Mesothelial cell of epicardium (in vitro differentiated cells): ENCODE data around the gene MDGA2. TPM values are rescaled to one million over a fixed set of nuclear protein-coding genes. Genes with fewer than 3 reads are reported as not detected.

ENCODE experiments used
- DNase-seq, 2 experiments: peaks; one replicate each; pipeline ENCODE4 v3.0.0; 2021; ENCODE audit warnings: low spot score in 2 of 2; ENCODE audit not compliant: unreplicated experiment in 2 of 2
- H3K27ac Mint-ChIP-seq: 2 replicates; pipeline ENCODE4 v1.8.0; 2021; ENCODE audit warnings: mixed read lengths
- H3K27me3 Mint-ChIP-seq: 2 replicates; pipeline ENCODE4 v1.8.0; 2021; ENCODE audit warnings: low read depth, mixed read lengths
- H3K36me3 Mint-ChIP-seq: 2 replicates; pipeline ENCODE4 v1.8.0; 2021; ENCODE audit warnings: mixed read lengths
- H3K4me1 Mint-ChIP-seq: 2 replicates; pipeline ENCODE4 v1.8.0; 2021; ENCODE audit warnings: mixed read lengths
- H3K4me3 Mint-ChIP-seq: 2 replicates; pipeline ENCODE4 v1.8.0; 2021; ENCODE audit warnings: mild to moderate bottlenecking, moderate library complexity, mixed read lengths
- H3K9me3 Mint-ChIP-seq: 2 replicates; pipeline ENCODE4 v1.8.0; 2021; ENCODE audit warnings: mixed read lengths
- total RNA-seq: library from RNA; stranded (reverse); gene quantifications from 3 replicates; pipeline ENCODE4 v1.2.1, GENCODE V29; 2021
- TF ChIP-seq, protein P1 (sequence below): fragments of 200-600 bp; sonication (generic); IDR thresholded peaks from one replicate; pipeline ENCODE4 v1.5.0; 2021; ENCODE audit warnings: antibody characterized with exemption; ENCODE audit not compliant: unreplicated experiment

MDGA2 gene
- total RNA-seq, 1 donor from 2014 or later: 0.27 TPM

DNA sequence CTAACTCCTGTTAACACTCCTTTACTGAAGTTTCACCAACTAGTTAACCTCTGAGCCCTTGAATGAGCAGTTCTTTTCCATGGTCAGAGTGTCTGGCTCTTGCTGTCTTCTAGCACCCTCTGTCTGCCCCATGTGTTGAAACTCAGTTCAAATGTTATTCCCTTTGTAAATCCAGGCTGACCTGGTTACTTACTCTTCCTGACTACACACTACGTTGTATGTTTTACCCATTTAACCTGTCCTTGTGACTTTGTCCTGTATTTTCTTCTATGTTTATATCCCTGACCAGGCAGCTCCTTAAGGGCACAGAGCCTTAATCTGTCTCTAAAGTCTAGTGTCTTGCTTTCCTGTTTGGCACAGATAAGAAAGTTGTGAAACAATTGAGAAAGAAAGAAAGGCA is 634.9 kb downstream of the MDGA2 start:
- Mint-ChIP-seq H3K36me3 (no peaks in the 10 kb centered on the region), H3K27me3 (no peaks in the 10 kb centered on the region), H3K27ac (no peak overlapping the region), H3K4me3 (no peak overlapping the region), H3K9me3 (no peaks in the 10 kb centered on the region), H3K4me1 (no peaks in the 10 kb centered on the region)
- TF ChIP-seq, protein P1, sequence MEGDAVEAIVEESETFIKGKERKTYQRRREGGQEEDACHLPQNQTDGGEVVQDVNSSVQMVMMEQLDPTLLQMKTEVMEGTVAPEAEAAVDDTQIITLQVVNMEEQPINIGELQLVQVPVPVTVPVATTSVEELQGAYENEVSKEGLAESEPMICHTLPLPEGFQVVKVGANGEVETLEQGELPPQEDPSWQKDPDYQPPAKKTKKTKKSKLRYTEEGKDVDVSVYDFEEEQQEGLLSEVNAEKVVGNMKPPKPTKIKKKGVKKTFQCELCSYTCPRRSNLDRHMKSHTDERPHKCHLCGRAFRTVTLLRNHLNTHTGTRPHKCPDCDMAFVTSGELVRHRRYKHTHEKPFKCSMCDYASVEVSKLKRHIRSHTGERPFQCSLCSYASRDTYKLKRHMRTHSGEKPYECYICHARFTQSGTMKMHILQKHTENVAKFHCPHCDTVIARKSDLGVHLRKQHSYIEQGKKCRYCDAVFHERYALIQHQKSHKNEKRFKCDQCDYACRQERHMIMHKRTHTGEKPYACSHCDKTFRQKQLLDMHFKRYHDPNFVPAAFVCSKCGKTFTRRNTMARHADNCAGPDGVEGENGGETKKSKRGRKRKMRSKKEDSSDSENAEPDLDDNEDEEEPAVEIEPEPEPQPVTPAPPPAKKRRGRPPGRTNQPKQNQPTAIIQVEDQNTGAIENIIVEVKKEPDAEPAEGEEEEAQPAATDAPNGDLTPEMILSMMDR: no peak
- no peak for DNase-seq

DNA sequence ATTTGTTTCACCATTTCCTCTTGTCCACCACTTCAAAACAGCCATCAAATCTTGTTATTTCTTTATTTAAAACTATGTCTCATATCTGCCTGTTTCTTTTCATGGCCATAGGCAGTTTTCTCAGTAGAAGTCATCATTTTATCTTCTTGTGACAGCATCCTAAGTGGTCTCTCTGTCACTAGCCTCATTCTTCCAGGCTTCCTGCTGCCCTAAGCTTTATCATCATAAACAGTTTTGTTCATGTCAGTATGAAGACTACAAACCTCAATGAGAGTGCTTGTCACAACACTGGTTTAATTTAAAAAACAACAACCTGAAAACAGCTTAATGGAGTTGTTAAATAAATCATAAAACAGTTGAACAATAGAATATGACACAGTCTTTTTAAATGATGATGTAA is 636.1 kb downstream of the MDGA2 start:
- DNase-seq: no peak
- Mint-ChIP-seq H3K27me3 (no peaks in the 10 kb centered on the region), H3K4me3 (no peak overlapping the region), H3K9me3 (no peaks in the 10 kb centered on the region), H3K4me1 (no peaks in the 10 kb centered on the region), H3K36me3 (no peaks in the 10 kb centered on the region), H3K27ac (no peak overlapping the region)
- TF ChIP-seq, protein P1: no peak

DNA sequence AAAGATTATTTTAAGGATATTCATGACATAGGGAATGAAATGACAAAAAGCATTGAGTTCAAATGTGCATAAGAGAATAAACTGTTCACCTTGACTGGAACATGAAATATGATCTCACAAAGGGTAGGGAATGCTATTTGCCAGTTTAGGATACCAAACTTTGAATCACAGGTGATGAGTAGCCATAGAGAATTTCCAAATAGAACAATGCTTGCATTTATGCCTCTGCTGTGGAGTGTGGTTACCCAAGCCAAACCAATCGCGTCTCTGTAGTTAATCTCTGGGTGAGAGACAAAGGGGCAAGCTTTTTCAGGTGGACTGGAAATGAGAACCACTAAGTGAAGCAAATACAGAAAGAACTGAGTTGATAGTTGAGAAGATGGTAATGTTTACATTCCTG is 652.7 kb downstream of the MDGA2 start:
- no peak for DNase-seq
- TF ChIP-seq, protein P1: no peak
- H3K9me3 Mint-ChIP-seq: no peaks in the 10 kb centered on the region
- no peak overlapping the region for H3K4me3 Mint-ChIP-seq
- no peaks in the 10 kb centered on the region for H3K36me3 Mint-ChIP-seq
- peaks cover 4% of the 10 kb centered on the region for H3K4me1 Mint-ChIP-seq
- no peak overlapping the region for H3K27ac Mint-ChIP-seq
- no peaks in the 10 kb centered on the region for H3K27me3 Mint-ChIP-seq

DNA sequence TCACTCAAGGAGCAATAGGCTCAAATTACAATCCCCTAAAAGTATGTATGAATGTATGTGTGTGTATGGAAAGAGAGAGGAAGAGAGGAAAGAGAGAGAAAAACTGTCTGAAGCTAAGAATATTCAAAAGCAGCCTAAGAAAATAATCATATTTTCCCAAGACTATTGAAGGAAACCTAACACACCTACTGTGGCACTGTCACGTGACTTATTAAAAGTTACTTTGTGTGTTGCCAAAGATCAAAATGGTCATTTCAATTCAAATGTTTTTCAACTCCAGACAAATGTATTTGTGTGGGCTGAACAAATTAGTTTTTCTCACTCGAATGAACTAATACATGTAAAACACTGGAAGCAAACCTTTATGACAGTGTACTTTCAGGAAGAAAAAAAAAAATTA is 654.9 kb downstream of the MDGA2 start:
- TF ChIP-seq, protein P1: no peak
- H3K4me3 Mint-ChIP-seq: no peak overlapping the region
- no peaks in the 10 kb centered on the region for H3K36me3 Mint-ChIP-seq
- H3K27ac Mint-ChIP-seq: no peak overlapping the region
- peaks cover 4% of the 10 kb centered on the region for H3K4me1 Mint-ChIP-seq
- DNase-seq: no peak
- H3K9me3 Mint-ChIP-seq: no peaks in the 10 kb centered on the region
- no peaks in the 10 kb centered on the region for H3K27me3 Mint-ChIP-seq

DNA sequence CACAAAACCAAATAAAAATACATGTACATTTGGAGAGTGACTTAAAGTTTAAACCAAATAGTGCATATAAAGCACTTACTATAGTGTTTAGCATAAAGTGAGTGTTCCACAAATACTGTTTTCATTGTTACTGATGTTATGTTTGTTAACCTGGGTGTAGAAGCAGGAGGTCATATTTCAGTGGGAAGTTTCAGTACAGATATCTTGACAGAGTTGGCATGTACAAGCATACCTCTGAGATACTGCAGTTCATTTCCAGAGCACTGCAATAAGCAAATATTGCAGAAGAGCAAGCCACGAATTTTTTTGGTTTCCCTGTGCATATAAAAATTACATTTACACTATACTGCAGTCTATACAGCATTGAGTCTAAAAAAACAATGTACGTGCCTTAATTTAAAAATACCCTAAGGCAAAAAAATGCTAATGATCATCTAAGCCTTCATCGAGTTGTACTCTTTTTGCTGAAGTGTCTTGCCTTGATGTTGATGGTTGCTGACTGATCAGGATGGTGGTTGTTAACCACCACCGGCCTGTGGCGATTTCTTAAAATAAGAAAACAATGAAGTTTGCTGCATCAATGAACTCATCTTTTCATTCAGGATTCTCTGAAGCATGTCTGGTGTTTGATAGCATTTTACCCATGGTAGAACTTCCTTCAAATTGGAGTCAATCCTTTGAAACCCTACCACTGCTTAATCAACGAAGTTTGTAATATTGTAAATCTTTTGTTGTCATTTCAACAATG is 662.7 kb downstream of the MDGA2 start:
- Mint-ChIP-seq H3K36me3 (no peaks in the 10 kb centered on the region), H3K9me3 (no peaks in the 10 kb centered on the region), H3K4me3 (no peak overlapping the region), H3K27me3 (no peaks in the 10 kb centered on the region), H3K27ac (no peak overlapping the region), H3K4me1 (peaks cover 5% of the 10 kb centered on the region)
- TF ChIP-seq, protein P1: no peak
- DNase-seq: no peak
